Ishikawa (cell line): Measurements from ENCODE around the gene MCU.

Source experiments
- CEBPB ChIP-seq: IDR thresholded peaks from 2 replicates; pipeline ENCODE4 v1.6.1; 2012
- CREB1 ChIP-seq: IDR thresholded peaks from 2 replicates; pipeline ENCODE4 v1.6.1; 2012; ENCODE audit warnings: low read depth
- EGR1 ChIP-seq: IDR thresholded peaks from 2 replicates; pipeline ENCODE4 v1.6.1; 2012
- EP300 ChIP-seq: IDR thresholded peaks from 2 replicates; pipeline ENCODE4 v1.6.1; 2012; ENCODE audit warnings: borderline replicate concordance
- FOXM1 ChIP-seq: IDR thresholded peaks from 2 replicates; pipeline ENCODE4 v1.6.1; 2012; ENCODE audit warnings: low read depth, borderline replicate concordance
- NFIC ChIP-seq: IDR thresholded peaks from 2 replicates; pipeline ENCODE4 v1.6.1; 2012
- RAD21 ChIP-seq: IDR thresholded peaks from 2 replicates; pipeline ENCODE4 v1.6.1; 2012; ENCODE audit warnings: low read depth
- TAF1 ChIP-seq: IDR thresholded peaks from 2 replicates; pipeline ENCODE4 v1.6.1; 2012; ENCODE audit warnings: low read depth, mild to moderate bottlenecking
- TCF12 ChIP-seq: IDR thresholded peaks from 2 replicates; pipeline ENCODE4 v1.6.1; 2012; ENCODE audit warnings: low read depth
- TEAD4 ChIP-seq: IDR thresholded peaks from 2 replicates; pipeline ENCODE4 v1.6.1; 2012
- YY1 ChIP-seq: IDR thresholded peaks from 2 replicates; pipeline ENCODE4 v1.6.1; 2012; ENCODE audit warnings: low read depth
- ZBTB7A ChIP-seq: IDR thresholded peaks from 2 replicates; pipeline ENCODE4 v1.6.1; 2012; ENCODE audit warnings: low read depth
- TF ChIP-seq, protein P1 (sequence below): IDR thresholded peaks from 2 replicates; pipeline ENCODE4 v1.6.1; 2012
- TF ChIP-seq, protein P2 (sequence below): IDR thresholded peaks from 2 replicates; pipeline ENCODE4 v1.6.1; 2012; ENCODE audit warnings: low read depth, mild to moderate bottlenecking
- TF ChIP-seq, protein P3 (sequence below): IDR thresholded peaks from 2 replicates; pipeline ENCODE4 v1.6.1; 2012

Gene MCU

DNA sequence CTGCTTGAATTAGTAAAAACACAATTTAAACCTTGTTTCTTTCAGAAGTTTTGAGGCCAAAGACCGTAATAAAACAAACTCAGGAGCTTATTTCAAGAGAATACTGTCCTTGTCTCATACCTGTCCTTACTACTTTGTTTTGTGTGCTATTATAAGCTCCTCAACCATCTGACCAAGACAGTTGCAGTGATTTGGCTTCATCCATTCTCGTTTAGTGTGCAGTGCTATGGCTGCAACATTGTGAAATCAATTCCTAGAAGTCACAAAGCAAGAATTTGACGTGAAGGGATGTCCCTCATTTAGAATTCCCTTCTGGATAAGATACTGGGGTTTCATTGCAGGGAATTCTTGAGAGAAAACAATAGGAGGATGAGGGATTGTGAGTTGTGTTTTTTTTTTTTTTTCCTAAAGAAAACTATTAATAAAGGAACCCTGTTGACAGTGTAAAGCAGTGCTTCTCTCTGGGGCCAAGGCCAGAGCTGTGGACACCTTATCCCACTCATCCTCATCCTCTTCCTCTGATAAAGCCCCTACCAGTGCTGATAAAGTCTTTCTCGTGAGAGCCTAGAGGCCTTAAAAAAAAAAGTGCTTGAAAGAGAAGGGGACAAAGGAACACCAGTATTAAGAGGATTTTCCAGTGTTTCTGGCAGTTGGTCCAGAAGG, 201.3 kb downstream of the MCU start, which contains the start of gene OIT3:
Gene OIT3 (plus strand): TSS at position 604 of the 663 bp plus-strand sequence. CDS start 60 bp downstream, outside the sequence.
- TF ChIP-seq TAF1 (no peak), TEAD4 (no peak), NFIC (no peak), FOXM1 (no peak), YY1 (no peak), EGR1 (no peak), TCF12 (no peak), ZBTB7A (no peak), RAD21 (no peak)
- TF ChIP-seq, protein P1, sequence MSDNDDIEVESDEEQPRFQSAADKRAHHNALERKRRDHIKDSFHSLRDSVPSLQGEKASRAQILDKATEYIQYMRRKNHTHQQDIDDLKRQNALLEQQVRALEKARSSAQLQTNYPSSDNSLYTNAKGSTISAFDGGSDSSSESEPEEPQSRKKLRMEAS, result no peak
- TF ChIP-seq, protein P2, sequence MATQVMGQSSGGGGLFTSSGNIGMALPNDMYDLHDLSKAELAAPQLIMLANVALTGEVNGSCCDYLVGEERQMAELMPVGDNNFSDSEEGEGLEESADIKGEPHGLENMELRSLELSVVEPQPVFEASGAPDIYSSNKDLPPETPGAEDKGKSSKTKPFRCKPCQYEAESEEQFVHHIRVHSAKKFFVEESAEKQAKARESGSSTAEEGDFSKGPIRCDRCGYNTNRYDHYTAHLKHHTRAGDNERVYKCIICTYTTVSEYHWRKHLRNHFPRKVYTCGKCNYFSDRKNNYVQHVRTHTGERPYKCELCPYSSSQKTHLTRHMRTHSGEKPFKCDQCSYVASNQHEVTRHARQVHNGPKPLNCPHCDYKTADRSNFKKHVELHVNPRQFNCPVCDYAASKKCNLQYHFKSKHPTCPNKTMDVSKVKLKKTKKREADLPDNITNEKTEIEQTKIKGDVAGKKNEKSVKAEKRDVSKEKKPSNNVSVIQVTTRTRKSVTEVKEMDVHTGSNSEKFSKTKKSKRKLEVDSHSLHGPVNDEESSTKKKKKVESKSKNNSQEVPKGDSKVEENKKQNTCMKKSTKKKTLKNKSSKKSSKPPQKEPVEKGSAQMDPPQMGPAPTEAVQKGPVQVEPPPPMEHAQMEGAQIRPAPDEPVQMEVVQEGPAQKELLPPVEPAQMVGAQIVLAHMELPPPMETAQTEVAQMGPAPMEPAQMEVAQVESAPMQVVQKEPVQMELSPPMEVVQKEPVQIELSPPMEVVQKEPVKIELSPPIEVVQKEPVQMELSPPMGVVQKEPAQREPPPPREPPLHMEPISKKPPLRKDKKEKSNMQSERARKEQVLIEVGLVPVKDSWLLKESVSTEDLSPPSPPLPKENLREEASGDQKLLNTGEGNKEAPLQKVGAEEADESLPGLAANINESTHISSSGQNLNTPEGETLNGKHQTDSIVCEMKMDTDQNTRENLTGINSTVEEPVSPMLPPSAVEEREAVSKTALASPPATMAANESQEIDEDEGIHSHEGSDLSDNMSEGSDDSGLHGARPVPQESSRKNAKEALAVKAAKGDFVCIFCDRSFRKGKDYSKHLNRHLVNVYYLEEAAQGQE, result no peak

DNA sequence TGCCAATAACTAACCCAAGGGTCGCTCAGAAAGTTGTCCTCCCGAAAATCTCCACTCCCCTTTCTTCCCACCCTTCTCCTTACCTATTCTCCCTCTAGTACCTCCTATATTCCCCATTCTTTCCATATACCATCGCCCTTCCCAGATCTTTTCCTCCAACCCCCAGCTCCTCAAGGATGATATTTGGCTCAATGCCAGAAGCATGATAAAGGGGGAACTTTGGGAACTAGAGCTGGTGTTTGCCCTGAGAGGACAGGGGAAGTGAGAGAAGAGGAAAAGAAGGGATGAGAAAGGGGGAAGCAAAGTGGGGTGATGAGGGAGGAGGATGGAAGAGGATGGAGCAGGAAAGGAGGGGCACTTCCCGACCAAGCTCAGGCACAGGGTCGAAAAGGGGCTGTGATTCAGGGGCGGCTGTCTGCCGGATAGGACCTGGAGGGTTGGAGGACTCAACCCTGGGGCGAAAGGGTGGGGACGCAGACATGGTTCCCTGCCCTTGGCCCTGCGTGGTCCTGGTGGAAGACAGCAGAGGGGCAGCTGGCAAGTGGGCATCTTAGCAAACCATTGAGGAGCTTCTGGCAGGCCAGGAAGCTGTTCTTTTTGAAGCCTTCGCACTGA, 203.4 kb downstream of the MCU start:
- TF ChIP-seq CREB1, result no peak
- peak; percentile 49 for TF ChIP-seq NFIC
- no peak for TF ChIP-seq FOXM1
- TF ChIP-seq, protein P3, sequence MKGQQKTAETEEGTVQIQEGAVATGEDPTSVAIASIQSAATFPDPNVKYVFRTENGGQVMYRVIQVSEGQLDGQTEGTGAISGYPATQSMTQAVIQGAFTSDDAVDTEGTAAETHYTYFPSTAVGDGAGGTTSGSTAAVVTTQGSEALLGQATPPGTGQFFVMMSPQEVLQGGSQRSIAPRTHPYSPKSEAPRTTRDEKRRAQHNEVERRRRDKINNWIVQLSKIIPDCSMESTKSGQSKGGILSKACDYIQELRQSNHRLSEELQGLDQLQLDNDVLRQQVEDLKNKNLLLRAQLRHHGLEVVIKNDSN, result no peak

DNA sequence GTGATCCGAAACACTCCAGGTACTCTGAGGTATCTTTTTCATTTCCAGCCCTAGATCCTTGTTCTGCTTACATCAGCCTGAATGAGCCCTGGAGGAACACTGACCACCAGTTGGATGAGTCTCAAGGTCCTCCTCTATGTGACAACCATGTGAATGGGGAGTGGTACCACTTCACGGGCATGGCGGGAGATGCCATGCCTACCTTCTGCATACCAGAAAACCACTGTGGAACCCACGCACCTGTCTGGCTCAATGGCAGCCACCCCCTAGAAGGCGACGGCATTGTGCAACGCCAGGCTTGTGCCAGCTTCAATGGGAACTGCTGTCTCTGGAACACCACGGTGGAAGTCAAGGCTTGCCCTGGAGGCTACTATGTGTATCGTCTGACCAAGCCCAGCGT, 206.7 kb downstream of the MCU start:
- TF ChIP-seq NFIC (no peak), TAF1 (no peak), CEBPB (no peak), RAD21 (no peak), TCF12 (no peak), TEAD4 (no peak)
- TF ChIP-seq, protein P2, result no peak

DNA sequence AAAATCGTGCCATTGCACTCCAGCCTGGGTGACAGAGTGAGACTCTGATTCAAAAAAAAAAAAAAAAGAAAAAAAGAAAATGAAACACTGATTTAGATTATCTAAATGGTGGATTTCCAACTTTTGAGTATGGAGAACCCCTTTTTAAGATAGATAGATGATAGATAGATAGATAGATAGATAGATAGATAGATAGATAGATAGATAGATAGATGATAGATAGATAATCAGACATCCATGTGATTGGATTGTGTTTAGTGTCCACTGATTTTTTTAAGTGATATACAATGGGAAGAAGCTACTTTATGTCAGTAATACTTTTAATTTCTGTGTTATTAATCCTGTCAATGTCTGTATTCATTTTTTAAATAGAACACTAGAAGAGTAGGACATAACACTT, 207.6 kb downstream of the MCU start:
- TF ChIP-seq, protein P1, result no peak
- TF ChIP-seq TAF1 (no peak), CREB1 (no peak), NFIC (no peak), TCF12 (no peak), RAD21 (no peak), FOXM1 (no peak), CEBPB (no peak), TEAD4 (no peak), ZBTB7A (no peak), EP300 (no peak), YY1 (no peak), EGR1 (no peak)
- TF ChIP-seq, protein P2, result no peak
- TF ChIP-seq, protein P3, result no peak
